Pons (tissue), 1 donor: Measurements from ENCODE around the gene YWHAB.

Experiments
- DNase-seq: peaks from one replicate; pipeline ENCODE4 v3.0.0-alpha.2; 2016; ENCODE audit warnings: low spot score

The YWHAB gene

DNA sequence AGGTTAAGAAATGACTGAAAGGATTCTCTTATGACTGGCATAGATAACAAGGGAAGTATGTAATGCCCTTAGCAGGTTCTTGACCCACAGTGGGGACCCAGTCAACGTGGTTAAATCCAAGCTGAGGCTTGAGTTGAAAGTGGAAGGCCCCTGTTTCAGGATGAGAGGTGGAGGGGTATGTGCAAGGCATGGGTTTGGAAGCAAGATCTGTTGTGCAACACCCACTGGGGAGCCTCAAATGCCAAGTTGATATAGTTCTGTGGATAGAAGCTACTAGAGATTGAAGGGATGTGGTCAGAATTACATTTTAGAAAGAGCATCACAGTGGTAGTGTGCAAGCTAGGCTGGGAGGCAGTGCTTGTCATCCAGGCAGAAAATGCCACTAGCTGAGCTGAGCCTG lies 29.4 kb downstream of the YWHAB start:
- DNase-seq, result no peak

DNA sequence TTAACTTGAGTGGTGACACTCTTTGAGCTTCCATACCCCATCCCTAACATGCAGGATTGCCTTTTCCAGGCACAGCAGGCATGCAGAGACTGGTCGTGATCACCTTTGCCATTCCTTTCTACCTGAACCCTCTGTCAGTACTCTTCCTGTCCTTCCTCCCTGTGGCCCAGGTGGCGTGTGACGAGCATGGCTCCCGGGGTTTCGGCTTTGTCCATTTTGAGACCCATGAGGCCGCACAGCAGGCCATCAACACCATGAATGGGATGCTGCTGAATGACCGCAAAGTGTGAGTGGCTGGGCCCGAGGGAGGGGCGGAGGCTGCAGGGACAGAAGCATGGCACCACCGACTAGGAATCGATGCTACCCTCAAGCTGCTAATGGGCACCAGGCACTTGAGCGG lies 31.1 kb downstream of the YWHAB start:
- DNase-seq, result no peak

GRCh38 chr20:44917399-44917798 lies 31.9 kb downstream of the YWHAB start:
- no peak for DNase-seq

GRCh38 chr20:44918342-44918741 lies 32.8 kb downstream of the YWHAB start:
- DNase-seq, result no peak

GRCh38 chr20:44918761-44919160 lies 33.3 kb downstream of the YWHAB start:
- DNase-seq, result no peak

- DNase-seq, result no peak
Measured at GRCh38 chr20:44921447-44921846, 35.9 kb downstream of the YWHAB start.

DNA sequence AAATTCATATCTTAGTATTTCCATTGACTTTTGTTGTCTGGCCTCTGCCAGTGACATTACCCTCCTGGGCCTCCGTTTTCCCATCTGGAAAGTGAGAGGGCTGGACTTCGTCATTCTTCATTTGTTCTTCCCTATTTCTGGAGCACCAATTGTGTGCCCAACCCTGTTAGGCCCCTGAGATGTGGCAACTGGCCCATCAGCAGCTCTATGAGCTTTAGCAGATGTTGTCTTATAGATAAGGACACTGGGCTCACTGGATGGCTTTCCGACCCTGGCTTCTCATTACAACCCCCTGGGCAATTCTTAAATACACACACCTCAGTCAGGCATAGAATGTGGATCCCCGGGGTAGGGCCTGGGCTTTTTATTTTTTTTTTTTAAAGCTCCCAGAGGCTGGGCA lies 39.0 kb downstream of the YWHAB start:
- DNase-seq, result no peak

- no peak for DNase-seq
Measured at GRCh38 chr20:44928595-44928994, 43.1 kb downstream of the YWHAB start.

GRCh38 chr20:44930517-44931168 lies 45.1 kb downstream of the YWHAB start:
- no peak for DNase-seq

DNA sequence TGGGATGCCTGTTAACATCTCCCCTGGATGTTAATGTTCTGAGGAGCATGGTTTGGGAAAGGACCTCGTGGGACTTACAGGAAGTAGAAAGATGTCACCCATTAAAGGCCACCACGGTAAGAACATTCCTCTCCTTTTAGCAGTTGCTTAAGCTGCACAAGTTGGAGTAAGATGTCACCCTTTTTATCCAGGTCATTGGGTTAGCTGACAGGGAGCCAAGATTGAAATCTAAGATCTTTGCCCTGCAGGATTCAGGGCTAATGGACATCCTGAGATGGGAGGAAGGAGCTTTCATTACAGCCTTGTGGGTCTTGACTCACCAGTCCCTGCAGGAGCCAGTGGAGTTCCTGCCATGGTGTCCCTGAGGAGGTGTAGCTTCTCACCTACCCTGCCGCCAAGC lies 46.4 kb downstream of the YWHAB start:
- no peak for DNase-seq

GRCh38 chr20:44932916-44933315 lies 47.4 kb downstream of the YWHAB start:
- no peak for DNase-seq

DNA sequence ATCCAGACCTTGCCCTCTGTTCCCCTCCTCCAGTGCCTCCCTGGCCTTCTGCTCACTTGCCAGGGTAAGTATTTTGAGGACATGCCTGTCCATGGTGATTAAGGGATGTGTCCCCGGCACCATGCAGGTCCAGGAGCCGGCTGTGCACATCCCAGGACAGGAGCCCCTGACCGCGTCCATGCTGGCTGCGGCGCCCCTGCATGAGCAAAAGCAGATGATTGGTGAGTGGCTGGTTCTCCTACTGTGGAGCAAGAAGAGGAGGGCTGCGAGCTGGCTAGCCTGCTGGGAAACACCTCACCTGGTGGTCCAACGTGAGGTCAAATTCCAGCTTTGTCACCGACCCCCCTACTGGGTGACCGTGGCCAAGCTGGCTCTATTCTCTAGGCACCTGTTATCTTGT lies 51.0 kb downstream of the YWHAB start:
- no peak for DNase-seq

- no peak for DNase-seq
Measured at GRCh38 chr20:44938637-44939036, 53.1 kb downstream of the YWHAB start.

DNA sequence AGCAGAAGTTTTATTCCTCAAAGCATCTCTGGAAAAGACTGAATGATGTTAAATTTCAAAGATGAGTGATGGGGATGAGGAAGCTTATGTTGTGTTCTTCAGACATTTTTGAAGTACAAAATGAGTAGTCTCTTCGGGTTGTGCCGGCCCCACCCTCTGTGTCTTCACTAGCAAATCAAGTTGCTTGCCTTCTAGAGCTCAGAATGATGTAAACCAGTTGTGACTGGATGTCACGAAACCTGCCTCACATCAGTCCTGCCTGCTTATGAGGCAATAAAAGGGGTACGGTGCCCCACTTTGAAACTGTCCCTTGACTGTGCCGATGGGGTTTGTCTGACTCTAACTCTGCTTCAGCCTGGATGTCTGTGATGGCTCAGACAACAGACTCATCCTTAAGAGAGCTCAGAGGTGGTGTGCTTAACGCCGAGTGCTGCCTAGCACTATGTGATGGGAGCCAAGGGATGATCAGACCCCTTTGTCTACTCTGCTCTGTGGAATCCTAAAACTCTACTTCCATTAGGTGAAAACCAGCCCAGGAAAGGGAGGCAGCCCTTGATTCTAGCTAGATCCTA lies 55.7 kb downstream of the YWHAB start:
- no peak for DNase-seq

DNA sequence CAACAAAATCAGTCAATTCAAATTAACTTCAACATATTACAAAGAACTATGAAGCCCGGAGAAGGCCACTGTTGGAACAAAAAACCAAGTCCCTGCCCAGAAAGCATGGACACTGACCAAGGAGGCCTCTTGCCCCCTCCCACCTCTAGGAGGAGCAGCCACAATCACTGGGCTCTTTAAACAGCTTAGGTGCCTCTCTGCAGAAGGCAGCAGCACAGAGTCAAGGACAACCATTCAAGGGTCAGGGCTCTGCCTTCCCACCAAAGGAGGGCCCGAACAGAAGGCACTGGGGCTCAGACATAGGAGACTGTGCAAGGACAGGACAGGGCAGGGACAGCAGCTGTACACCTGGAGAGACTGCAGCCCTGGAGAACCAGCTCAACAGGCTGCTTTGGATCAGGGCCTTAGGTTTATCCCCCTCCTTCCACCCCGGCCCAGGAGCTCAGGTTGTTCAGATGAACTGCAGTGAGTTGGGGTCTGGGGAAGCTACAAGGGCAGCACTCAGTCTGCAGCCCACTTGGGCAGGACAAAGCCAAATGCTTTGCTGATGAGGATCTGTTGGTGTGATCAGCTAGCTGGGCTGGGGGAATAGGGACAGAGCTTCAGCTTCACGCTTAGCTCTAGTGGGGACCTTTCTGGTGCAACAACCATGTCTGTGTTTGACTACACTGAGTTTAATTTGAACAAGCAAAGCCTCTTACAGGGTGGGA lies 56.9 kb downstream of the YWHAB start:
- DNase-seq, result no peak

GRCh38 chr20:44943828-44944227 lies 58.3 kb downstream of the YWHAB start:
- no peak for DNase-seq

DNA sequence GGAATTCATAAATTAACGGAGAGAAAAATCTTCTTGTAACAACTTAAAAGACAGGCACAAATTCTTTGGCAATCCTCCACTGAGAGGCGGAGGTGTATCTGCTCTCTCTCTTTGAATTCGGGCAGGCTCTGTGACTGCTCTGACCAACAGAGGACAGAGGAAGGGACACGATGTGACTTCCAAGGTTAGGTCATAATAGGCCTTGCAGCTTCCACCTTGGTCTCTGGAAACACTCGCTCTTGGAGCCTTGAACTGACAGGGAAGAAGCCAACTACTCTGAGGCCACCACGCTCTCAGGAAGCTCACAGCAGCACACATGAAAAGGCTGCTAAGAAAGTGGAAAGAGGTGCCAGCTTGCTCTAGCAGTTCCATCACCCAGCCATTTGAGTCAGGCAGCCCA lies 59.8 kb downstream of the YWHAB start:
- no peak for DNase-seq

DNA sequence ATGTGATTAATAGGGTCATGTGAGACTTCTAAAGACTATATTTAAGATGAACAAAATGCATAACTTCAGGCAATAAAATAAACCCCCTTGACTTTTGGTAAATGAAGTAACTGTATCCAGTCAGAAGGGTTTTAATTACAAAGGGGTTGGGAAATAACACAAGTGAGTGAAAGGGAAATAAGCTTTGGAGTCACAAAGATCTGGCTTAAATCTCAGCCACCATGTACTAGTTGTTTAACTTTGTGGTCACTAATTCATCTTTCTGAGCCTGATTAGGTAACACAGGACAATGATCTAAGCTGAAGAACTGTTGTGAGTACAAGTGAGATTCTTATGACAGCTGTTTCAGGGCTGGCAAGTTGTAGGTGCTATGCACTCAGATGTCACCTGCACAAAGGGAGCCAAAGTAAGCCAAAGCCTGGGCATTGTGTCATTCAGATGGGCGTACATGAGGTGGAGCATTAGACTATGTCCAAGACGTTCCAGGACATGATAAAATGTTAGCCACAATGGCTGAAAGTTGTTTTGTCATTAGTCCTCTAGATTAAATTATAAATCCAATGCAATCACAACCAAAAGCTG lies 60.9 kb downstream of the YWHAB start:
- no peak for DNase-seq

- no peak for DNase-seq
Measured at GRCh38 chr20:44948107-44948506, 62.6 kb downstream of the YWHAB start.

DNA sequence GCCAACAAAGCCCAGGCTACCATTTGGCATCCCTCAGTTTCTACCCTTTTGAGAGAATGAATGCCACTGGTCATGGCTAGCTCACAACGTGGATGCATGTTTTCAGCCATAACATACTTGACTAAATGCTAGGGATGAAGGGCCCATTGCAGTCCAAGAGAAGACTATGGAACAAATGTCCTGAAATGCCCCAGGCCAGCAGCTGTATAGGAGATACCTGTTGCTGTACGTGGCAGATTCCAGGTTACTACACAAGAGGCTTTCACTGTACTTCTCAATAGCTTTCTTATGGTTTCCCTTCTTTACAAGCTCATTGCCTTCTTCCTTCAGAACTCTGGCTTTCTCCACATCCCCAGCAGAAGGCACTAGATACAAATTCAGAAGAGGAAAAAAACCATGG lies 63.0 kb downstream of the YWHAB start:
- DNase-seq, result no peak

- DNase-seq, result no peak
Measured at GRCh38 chr20:44950368-44950767, 64.9 kb downstream of the YWHAB start.

- DNase-seq, result no peak
Measured at GRCh38 chr20:44952731-44953130, 67.2 kb downstream of the YWHAB start.

GRCh38 chr20:44954211-44954610 lies 68.7 kb downstream of the YWHAB start:
- DNase-seq, result no peak
